Parathyroid adenoma (tissue), 2 donors: ENCODE results near the gene BTG1.

Experiments used
- H2AFZ ChIP-seq: fragments of 300-600 bp; sonication (generic); one replicate; pipeline ENCODE4 v1.7.0; 2017; ENCODE audit warnings: antibody characterized with exemption, mild to moderate bottlenecking
- H3K27ac ChIP-seq: fragments of 300-600 bp; sonication (generic); one replicate; pipeline ENCODE4 v1.7.0; 2017
- H3K27me3 ChIP-seq: fragments of 300-600 bp; sonication (generic); one replicate; pipeline ENCODE4 v1.7.0; 2017; ENCODE audit warnings: low read length; ENCODE audit not compliant: control insufficient read depth, insufficient read depth
- H3K36me3 ChIP-seq: fragments of 300-600 bp; sonication (generic); one replicate; pipeline ENCODE4 v1.7.0; 2017; ENCODE audit warnings: low read length; ENCODE audit not compliant: control insufficient read depth, insufficient read depth
- H3K4me1 ChIP-seq: fragments of 300-600 bp; sonication (generic); one replicate; pipeline ENCODE4 v1.7.0; 2017; ENCODE audit warnings: control low read depth
- H3K4me2 ChIP-seq: fragments of 300-600 bp; sonication (generic); one replicate; pipeline ENCODE4 v1.7.0; 2017; ENCODE audit warnings: low read length
- H3K4me3 ChIP-seq: fragments of 300-600 bp; sonication (generic); one replicate; pipeline ENCODE4 v1.7.0; 2017; ENCODE audit warnings: low read depth, low read length
- H3K79me2 ChIP-seq: fragments of 300-600 bp; sonication (generic); one replicate; pipeline ENCODE4 v1.7.0; 2017; ENCODE audit warnings: control low read depth
- H3K9ac ChIP-seq: fragments of 300-600 bp; sonication (generic); one replicate; pipeline ENCODE4 v1.7.0; 2017; ENCODE audit warnings: mild to moderate bottlenecking
- H3K9me3 ChIP-seq: fragments of 300-600 bp; sonication (generic); one replicate; pipeline ENCODE4 v1.7.0; 2017; ENCODE audit warnings: low read length; ENCODE audit not compliant: control insufficient read depth
- CTCF ChIP-seq: fragments of 300-600 bp; sonication (generic); IDR thresholded peaks from one replicate; pipeline ENCODE4 v1.7.0; 2017; ENCODE audit warnings: antibody characterized with exemption, mild to moderate bottlenecking
- donor health status: primary hyperparathyroidism.

The BTG1 gene

GRCh38 chr12:92140896-92141536, 4.6 kb downstream of the BTG1 start:
- H3K27me3 ChIP-seq: no peaks in the 10 kb centered on the region
- no peak overlapping the region for H3K27ac ChIP-seq
- no peak overlapping the region for H2AFZ ChIP-seq
- H3K9ac ChIP-seq: no peak overlapping the region
- peaks cover 56% of the 10 kb centered on the region for H3K79me2 ChIP-seq
- H3K4me1 ChIP-seq: peaks cover 34% of the 10 kb centered on the region
- H3K4me2 ChIP-seq: peak overlapping the region; percentile 66
- TF ChIP-seq CTCF: no peak
- H3K4me3 ChIP-seq: peak overlapping the region; percentile 88
- no peaks in the 10 kb centered on the region for H3K9me3 ChIP-seq
- no peaks in the 10 kb centered on the region for H3K36me3 ChIP-seq

GRCh38 chr12:92140156-92140555, 5.5 kb downstream of the BTG1 start:
- Histone ChIP-seq H3K79me2 (peaks cover 59% of the 10 kb centered on the region), H3K4me1 (peaks cover 34% of the 10 kb centered on the region), H3K9ac (no peak overlapping the region), H3K4me2 (peak overlapping the region; percentile 66), H2AFZ (no peak overlapping the region), H3K27ac (no peak overlapping the region), H3K9me3 (no peaks in the 10 kb centered on the region), H3K27me3 (no peaks in the 10 kb centered on the region), H3K4me3 (peak overlapping the region; percentile 88), H3K36me3 (no peaks in the 10 kb centered on the region)
- no peak for TF ChIP-seq CTCF

GRCh38 chr12:92139634-92140150, 6.0 kb downstream of the BTG1 start:
- no peak overlapping the region for H2AFZ ChIP-seq
- TF ChIP-seq CTCF: no peak
- H3K4me2 ChIP-seq: peak overlapping the region; percentile 66
- no peak overlapping the region for H3K27ac ChIP-seq
- peaks cover 59% of the 10 kb centered on the region for H3K79me2 ChIP-seq
- peak overlapping the region; percentile 88 for H3K4me3 ChIP-seq
- no peaks in the 10 kb centered on the region for H3K36me3 ChIP-seq
- no peak overlapping the region for H3K9ac ChIP-seq
- H3K27me3 ChIP-seq: no peaks in the 10 kb centered on the region
- no peaks in the 10 kb centered on the region for H3K9me3 ChIP-seq
- peaks cover 34% of the 10 kb centered on the region for H3K4me1 ChIP-seq

- Histone ChIP-seq H3K79me2 (peaks cover 61% of the 10 kb centered on the region), H3K9ac (no peak overlapping the region), H2AFZ (no peak overlapping the region), H3K27me3 (no peaks in the 10 kb centered on the region), H3K27ac (no peak overlapping the region), H3K4me1 (peaks cover 34% of the 10 kb centered on the region), H3K36me3 (no peaks in the 10 kb centered on the region), H3K4me3 (peak overlapping the region; percentile 33), H3K9me3 (no peaks in the 10 kb centered on the region), H3K4me2 (peak overlapping the region; percentile 25)
- TF ChIP-seq CTCF: no peak
These were observed 7.0 kb downstream of the BTG1 start for GRCh38 chr12:92138626-92139025.

GRCh38 chr12:92138144-92138543, 7.5 kb downstream of the BTG1 start:
- peaks cover 32% of the 10 kb centered on the region for H3K4me1 ChIP-seq
- H3K4me3 ChIP-seq: no peak overlapping the region
- H3K79me2 ChIP-seq: peaks cover 60% of the 10 kb centered on the region
- peak overlapping the region; percentile 25 for H3K4me2 ChIP-seq
- H2AFZ ChIP-seq: no peak overlapping the region
- H3K27me3 ChIP-seq: no peaks in the 10 kb centered on the region
- no peaks in the 10 kb centered on the region for H3K9me3 ChIP-seq
- H3K27ac ChIP-seq: no peak overlapping the region
- H3K36me3 ChIP-seq: no peaks in the 10 kb centered on the region
- no peak overlapping the region for H3K9ac ChIP-seq
- TF ChIP-seq CTCF: no peak
